K562 (cell line): ENCODE data around the gene RPL28. TPM values are rescaled to one million over a fixed set of nuclear protein-coding genes. Genes with fewer than 3 reads are reported as not detected.

Source experiments
- ATAC-seq: fragments of 200-7000 bp; cut with Tn5 transposase; 3 replicates; pipeline ENCODE4 v1.9.1; 2020; ENCODE audit warnings: moderate library complexity
- BruUV-seq: library from RNA; stranded (reverse); fragments of 400-500 nt; replicated peaks from 2 replicates; lab custom pipeline; 2021; lab: Mats Ljungman, UMichigan
- CTCF ChIA-PET: fragments of 300-600 bp; formaldehyde crosslinking; extraction: SDS; loops from one replicate; lab custom pipeline; 2021; ENCODE audit warnings: low intra/inter-chr PET ratio; lab: Yijun Ruan, JAX
- POLR2A ChIA-PET: fragments of 300-600, 350-650 bp; sonication (Branson Sonifier 250); formaldehyde crosslinking; extraction: SDS; loops from one replicate; lab custom pipeline; 2021; ENCODE audit warnings: antibody characterized with exemption, inconsistent platforms; lab: Yijun Ruan, JAX
- DNase-seq, 4 experiments: peaks; one replicate each; pipeline versions ENCODE4 v3.0.0 to v3.0.0-alpha.2; 2011 to 2018; ENCODE audit warnings: low spot score in 3 of 4, mixed read lengths in 3 of 4; ENCODE audit errors: extremely low read depth in 1 of 4
- FAIRE-seq: peaks from 2 replicates; lab custom pipeline; 2011; peaks lifted over from hg19 to GRCh38; lab: Jason Lieb, UNC
- H2AFZ ChIP-seq: 2 replicates; pipeline ENCODE4 v1.6.0; 2011; ENCODE audit warnings: low read depth, low read length, control low read depth, inconsistent platforms
- H3K27ac ChIP-seq: fragments of 200-600 bp; 3 replicates; pipeline ENCODE4 v1.8.0; 2011; ENCODE audit warnings: low read depth, mild to moderate bottlenecking, control low read depth, inconsistent platforms, low read length, moderate library complexity, mixed read lengths; ENCODE audit errors: extremely low read depth
- H3K27me3 ChIP-seq, 2 experiments: fragments of 300-600 bp in 1 of 2; 2 replicates in 1 of 2; 3 replicates in 1 of 2; pipeline versions ENCODE4 v1.6.0 to v1.8.0; 2011; ENCODE audit warnings: inconsistent platforms in 2 of 2, low read length in 2 of 2, mild to moderate bottlenecking in 1 of 2, mixed read lengths in 1 of 2, moderate library complexity in 1 of 2; ENCODE audit not compliant: control insufficient read depth in 2 of 2, insufficient read depth in 2 of 2
- H3K36me3 ChIP-seq: fragments of 300-600 bp; 3 replicates; pipeline ENCODE4 v1.8.0; 2011; ENCODE audit warnings: mild to moderate bottlenecking, low read length, inconsistent platforms; ENCODE audit not compliant: control insufficient read depth, insufficient read depth
- H3K4me1 ChIP-seq, 2 experiments: fragments of 200-600 bp in 1 of 2; replicated peaks in 1 of 2; 2 replicates in 1 of 2; 3 replicates in 1 of 2; pipeline versions ENCODE4 v1.5.1 to v1.8.0; 2011; ENCODE audit warnings: inconsistent platforms in 2 of 2, low read length in 2 of 2, mild to moderate bottlenecking in 1 of 2, mixed read lengths in 1 of 2, moderate library complexity in 1 of 2; ENCODE audit not compliant: control insufficient read depth in 2 of 2, insufficient read depth in 2 of 2
- H3K4me2 ChIP-seq: 2 replicates; pipeline ENCODE4 v1.6.1; 2011; ENCODE audit warnings: low read length, control low read depth, inconsistent platforms, mixed read lengths; ENCODE audit not compliant: insufficient read depth
- H3K4me3 ChIP-seq: fragments of 200-600 bp; sonication (generic), shearing (Covaris generic); 2 replicates; pipeline ENCODE4 v1.5.1; 2016; ENCODE audit warnings: control low read depth, inconsistent platforms
- H3K79me2 ChIP-seq: fragments of 200-600 bp; 3 replicates; pipeline ENCODE4 v1.8.0; 2011; ENCODE audit warnings: low read length, inconsistent platforms; ENCODE audit not compliant: control insufficient read depth, insufficient read depth
- H3K9ac ChIP-seq, 2 experiments: 2 replicates each; pipeline versions ENCODE4 v1.6.0 to v1.6.1; 2011; ENCODE audit warnings: low read depth in 2 of 2, low read length in 2 of 2, control low read depth in 1 of 2, inconsistent platforms in 1 of 2, mild to moderate bottlenecking in 1 of 2, mixed read lengths in 1 of 2; ENCODE audit not compliant: insufficient read depth in 1 of 2
- H3K9me1 ChIP-seq: one replicate; pipeline ENCODE4 v1.6.0; 2011; ENCODE audit warnings: inconsistent platforms, mild to moderate bottlenecking, low read length, moderate library complexity; ENCODE audit not compliant: control insufficient read depth, insufficient read depth
- H3K9me3 ChIP-seq: replicated peaks from 2 replicates; pipeline ENCODE4 v1.5.1; 2011; ENCODE audit warnings: low read depth, low read length, inconsistent platforms; ENCODE audit not compliant: control insufficient read depth, insufficient read depth
- H4K20me1 ChIP-seq: replicated peaks from 2 replicates; pipeline ENCODE4 v1.6.1; 2011; ENCODE audit warnings: low read length, inconsistent platforms, mixed read lengths; ENCODE audit not compliant: control insufficient read depth, insufficient read depth
- CBX5 ChIP-seq: IDR thresholded peaks from 2 replicates; pipeline ENCODE4 v1.6.1; 2014; ENCODE audit warnings: low read depth, borderline replicate concordance
- CREB1 ChIP-seq, 2 experiments: sonication (generic) in 1 of 2; formaldehyde crosslinking in 1 of 2; IDR thresholded peaks; 2 replicates each; pipeline versions ENCODE4 v1.6.1 to v1.8.0; 2012 to 2022; ENCODE audit warnings: inconsistent platforms in 1 of 2, mild to moderate bottlenecking in 1 of 2, missing genetic modification reagents in 1 of 2, moderate library complexity in 1 of 2
- EGR1 ChIP-seq: fragments of 450-650 bp; conservative IDR thresholded peaks from 2 replicates; pipeline ENCODE4 v1.6.1; 2017; ENCODE audit warnings: mild to moderate bottlenecking
- EHMT2 ChIP-seq: fragments of 450-650 bp; IDR thresholded peaks from 2 replicates; pipeline ENCODE4 v1.6.1; 2018; ENCODE audit warnings: antibody characterized with exemption
- HDAC2 ChIP-seq: fragments of 450-650 bp; IDR thresholded peaks from 2 replicates; pipeline ENCODE4 v1.6.1; 2016; ENCODE audit warnings: mild to moderate bottlenecking
- KDM4B ChIP-seq, 2 experiments: fragments of 450-650 bp in 1 of 2; sonication (generic) in 1 of 2; IDR thresholded peaks; 2 replicates each; pipeline ENCODE4 v1.6.1; 2016 to 2017; ENCODE audit warnings: borderline replicate concordance in 2 of 2, antibody characterized with exemption in 1 of 2, low read depth in 1 of 2, mild to moderate bottlenecking in 1 of 2
- MCM3 ChIP-seq: fragments of 450-650 bp; IDR thresholded peaks from 2 replicates; pipeline ENCODE4 v1.6.1; 2016
- MEIS2 ChIP-seq: fragments of 450-650 bp; IDR thresholded peaks from 2 replicates; pipeline ENCODE4 v1.6.1; 2014; ENCODE audit warnings: mild to moderate bottlenecking; ENCODE audit not compliant: partially characterized antibody
- NR2C2 ChIP-seq, 2 experiments: fragments of 200-800 bp in 1 of 2; sonication (Bioruptor generic) in 1 of 2; sonication (generic) in 1 of 2; formaldehyde crosslinking in 1 of 2; IDR thresholded peaks; 2 replicates each; pipeline versions ENCODE4 v1.6.1 to v1.8.0; 2016 to 2022; ENCODE audit warnings: mild to moderate bottlenecking in 1 of 2, missing compliant biosample characterization in 1 of 2, missing genetic modification characterization in 1 of 2, missing genetic modification reagents in 1 of 2
- RBM25 ChIP-seq: fragments of 200-400 bp; formaldehyde crosslinking; IDR thresholded peaks from 2 replicates; pipeline ENCODE4 v1.6.1; 2018; ENCODE audit warnings: low read length, low read depth, moderate library complexity; ENCODE audit not compliant: severe bottlenecking
- RFX5 ChIP-seq: IDR thresholded peaks from 2 replicates; pipeline ENCODE4 v1.6.1; 2011; ENCODE audit warnings: low read depth, mild to moderate bottlenecking, improper control_type of control experiment, low read length
- TAL1 ChIP-seq: fragments of 450-650 bp; IDR thresholded peaks from 2 replicates; pipeline ENCODE4 v1.6.1; 2016; ENCODE audit warnings: mild to moderate bottlenecking
- TEAD4 ChIP-seq, 2 experiments: sonication (generic) in 1 of 2; formaldehyde crosslinking in 1 of 2; IDR thresholded peaks; 2 replicates each; pipeline versions ENCODE4 v1.6.1 to v1.8.0; 2012 to 2022; ENCODE audit warnings: borderline replicate concordance in 1 of 2, inconsistent platforms in 1 of 2, low read length in 1 of 2, mild to moderate bottlenecking in 1 of 2, missing genetic modification reagents in 1 of 2
- ZNF239 ChIP-seq: fragments of 250-450 bp; sonication (Bioruptor Pico); IDR thresholded peaks from 2 replicates; pipeline ENCODE4 v1.4.0; 2020; ENCODE audit warnings: mild to moderate bottlenecking
- WGBS: fragments of 100-300 bp; shearing (Covaris generic); methylation state at CpG from one replicate; pipeline ENCODE4 v1.1.6; 2016; ENCODE audit warnings: low coverage, mixed read lengths; ENCODE audit not compliant: insufficient coverage; ENCODE audit errors: missing lambda C conversion rate; 5-methylcytosine and 5-hydroxymethylcytosine counted together
- in situ Hi-C: fragments of 300-500 bp; cut with MboI; formaldehyde crosslinking; loops from 4 replicates; pipeline ENCODE4 v1.15.0; 2018; ENCODE audit warnings: inconsistent platforms, mixed read lengths
- intact Hi-C: fragments of 100-400 bp; cut with micrococcal nuclease; formaldehyde crosslinking; loops from 2 replicates; pipeline ENCODE4 v1.14.2; 2022
- polyA plus RNA-seq, 8 experiments: library from polyadenylated mRNA; depleted of rRNA in 4 of 8; stranded (reverse) in 5 of 8; unstranded in 3 of 8; fragments of >200 nt; fragmentation: Nextera tagmentation in 2 of 8; fragmentation: Illumina TruSeq in 1 of 8; extraction: Ambion mirVana in 2 of 8; extraction: Trizol in 1 of 8; gene quantifications; 2 replicates each; pipeline versions ENCODE4 v1.2.1 to v1.2.3, GENCODE V29; 2011 to 2014; ENCODE audit warnings: inconsistent platforms in 1 of 8, missing spikeins in 1 of 8
- total RNA-seq, 7 experiments: library from RNA; depleted of rRNA in 6 of 7; stranded (reverse); fragments of >200 nt in 6 of 7; fragmentation: Illumina TruSeq in 2 of 7; extraction: Trizol in 2 of 7; gene quantifications; 2 replicates each; pipeline versions ENCODE4 v1.2.1 to v1.2.3, GENCODE V29; 2011 to 2021; ENCODE audit warnings: low replicate concordance in 1 of 7
- TF ChIP-seq, protein P1 (sequence below): fragments of 450-650 bp; formaldehyde crosslinking; IDR thresholded peaks from 2 replicates; pipeline ENCODE4 v1.4.0; 2020; ENCODE audit warnings: mild to moderate bottlenecking, mixed read lengths
- TF ChIP-seq, protein P2 (sequence below): sonication (generic); formaldehyde crosslinking; IDR thresholded peaks from 2 replicates; pipeline ENCODE4 v1.8.0; 2022; ENCODE audit warnings: missing genetic modification reagents, mild to moderate bottlenecking, moderate library complexity, borderline replicate concordance

RPL28 gene
- total and polyA plus RNA-seq, 9 of the 15 experiments (the other 6 are each of a cell fraction or from before 2014, with no cell fraction given), result 124 to 3,106 (median 622) TPM

DNA sequence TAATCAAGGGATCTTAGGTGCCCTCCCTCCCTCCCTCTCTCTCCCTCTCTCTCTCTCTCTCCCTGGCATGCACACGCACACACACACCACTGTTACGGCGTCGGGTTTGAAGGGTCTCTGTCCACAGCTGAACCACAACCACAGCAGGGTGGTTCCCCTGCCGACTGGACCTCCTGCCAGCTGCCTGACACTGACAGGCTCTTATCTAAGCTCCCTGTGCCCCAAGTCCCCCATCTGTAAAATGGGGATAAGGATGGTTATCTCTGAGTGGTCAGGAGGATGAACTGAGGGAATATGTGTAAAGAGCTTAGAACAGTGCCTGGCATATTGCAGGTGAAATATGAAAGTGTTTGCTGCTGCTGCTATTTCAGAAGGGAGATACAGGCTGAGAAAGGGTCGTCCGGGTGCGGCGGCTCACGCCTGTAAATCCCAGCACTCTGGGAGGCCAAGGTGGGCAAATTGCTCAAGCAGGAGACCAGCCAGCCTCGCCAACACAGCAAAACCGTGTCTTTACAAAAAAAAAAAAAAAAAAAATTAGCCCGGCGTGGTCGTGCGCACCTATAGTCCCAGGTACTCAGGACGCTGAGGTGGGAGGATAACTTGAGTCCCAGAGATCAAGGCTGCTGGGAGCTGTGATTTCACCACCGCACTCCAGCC, 58.2 kb downstream of the RPL28 start:
- 8% methylated on average over 17 of the region's 18 CpGs for WGBS
- CTCF ChIA-PET, result no interaction called here
- Histone ChIP-seq H4K20me1 (peaks cover 6% of the 10 kb centered on the region; the same call in 1 of the 2 replicates), H3K79me2 (no peaks in the 10 kb centered on the region), H3K27ac (no peak overlapping the region), H3K9ac (peak overlapping the region in 1 of 2 experiments; percentile 42; a peak in 1 of 4 replicates), H3K4me1 (peaks cover 21 to 65% of the 10 kb centered on the region in 2 experiments), H3K4me2 (peak overlapping the region; percentile 53; the same call in 1 of the 2 replicates), H3K4me3 (no peak overlapping the region), H3K36me3 (no peaks in the 10 kb centered on the region), H3K27me3 (peaks cover 6 to 32% of the 10 kb centered on the region in 2 experiments), H3K9me3 (no peaks in the 10 kb centered on the region), H3K9me1 (no peaks in the 10 kb centered on the region), H2AFZ (no peak overlapping the region)
- no peak for FAIRE-seq
- intact Hi-C loops (no loop called here), in situ Hi-C loops (loop anchor here (25.0 kb wide), 1 partner anchor 782 kb away; the partner anchor contains the start of gene LILRB4)
- peak; percentile 46 to 54 (median 52) for DNase-seq
- BruUV-seq, result no TSS peak
- no peak for ATAC-seq
- POLR2A ChIA-PET, result interaction anchor here (0.5 to 1.3 kb wide), 4 partner anchors 9 to 166 kb away, joined by 3 to 5 read pairs (median 4); partner anchors contain the start of gene KMT5C
- TF ChIP-seq, protein P1, sequence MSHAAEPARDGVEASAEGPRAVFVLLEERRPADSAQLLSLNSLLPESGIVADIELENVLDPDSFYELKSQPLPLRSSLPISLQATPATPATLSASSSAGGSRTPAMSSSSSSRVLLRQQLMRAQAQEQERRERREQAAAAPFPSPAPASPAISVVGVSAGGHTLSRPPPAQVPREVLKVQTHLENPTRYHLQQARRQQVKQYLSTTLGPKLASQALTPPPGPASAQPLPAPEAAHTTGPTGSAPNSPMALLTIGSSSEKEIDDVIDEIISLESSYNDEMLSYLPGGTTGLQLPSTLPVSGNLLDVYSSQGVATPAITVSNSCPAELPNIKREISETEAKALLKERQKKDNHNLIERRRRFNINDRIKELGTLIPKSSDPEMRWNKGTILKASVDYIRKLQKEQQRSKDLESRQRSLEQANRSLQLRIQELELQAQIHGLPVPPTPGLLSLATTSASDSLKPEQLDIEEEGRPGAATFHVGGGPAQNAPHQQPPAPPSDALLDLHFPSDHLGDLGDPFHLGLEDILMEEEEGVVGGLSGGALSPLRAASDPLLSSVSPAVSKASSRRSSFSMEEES (CRISPR knock-in tag), result no peak
- no peak for TF ChIP-seq CBX5
- no peak for TF ChIP-seq CREB1 (IDR thresholded peaks at IDR 0.05)
- no peak for TF ChIP-seq CREB1 (CRISPR knock-in tag; IDR thresholded peaks at IDR 0.05)
- peak; percentile 78 for TF ChIP-seq TAL1
- TF ChIP-seq EGR1, result no peak
- TF ChIP-seq KDM4B (IDR thresholded peaks at IDR 0.05; ENCODE audit: borderline replicate concordance in 2 of 2, low read depth in 1 of 2), result no peak
- TF ChIP-seq RBM25, result peak; percentile 29
- TF ChIP-seq, protein P2, sequence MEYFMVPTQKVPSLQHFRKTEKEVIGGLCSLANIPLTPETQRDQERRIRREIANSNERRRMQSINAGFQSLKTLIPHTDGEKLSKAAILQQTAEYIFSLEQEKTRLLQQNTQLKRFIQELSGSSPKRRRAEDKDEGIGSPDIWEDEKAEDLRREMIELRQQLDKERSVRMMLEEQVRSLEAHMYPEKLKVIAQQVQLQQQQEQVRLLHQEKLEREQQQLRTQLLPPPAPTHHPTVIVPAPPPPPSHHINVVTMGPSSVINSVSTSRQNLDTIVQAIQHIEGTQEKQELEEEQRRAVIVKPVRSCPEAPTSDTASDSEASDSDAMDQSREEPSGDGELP, result peak; percentile 51
- TF ChIP-seq HDAC2, result no peak
- TF ChIP-seq TEAD4 (IDR thresholded peaks at IDR 0.05; ENCODE audit: low read length), result peak; percentile 82
- no peak for TF ChIP-seq TEAD4 (CRISPR knock-in tag; IDR thresholded peaks at IDR 0.05; ENCODE audit: borderline replicate concordance)
- TF ChIP-seq NR2C2 (CRISPR knock-in tag; IDR thresholded peaks at IDR 0.05), result no peak
- no peak for TF ChIP-seq NR2C2 (tag; IDR thresholded peaks at IDR 0.05)
- TF ChIP-seq ZNF239 (CRISPR knock-in tag), result no peak
- no peak for TF ChIP-seq EHMT2
- TF ChIP-seq MEIS2, result no peak
- TF ChIP-seq MCM3, result no peak
- no peak for TF ChIP-seq RFX5
